GM18520 (cell line): Measurements from ENCODE around the gene MALSU1.
A peak's percentile ranks its signal among the peaks of the same experiment; 100 is the strongest.

ENCODE experiments used
- ATAC-seq: cut with Tn5 transposase; IDR thresholded peaks from one replicate; pipeline ENCODE4 v1.9.1; 2021; ENCODE audit not compliant: unreplicated experiment

The MALSU1 gene

DNA sequence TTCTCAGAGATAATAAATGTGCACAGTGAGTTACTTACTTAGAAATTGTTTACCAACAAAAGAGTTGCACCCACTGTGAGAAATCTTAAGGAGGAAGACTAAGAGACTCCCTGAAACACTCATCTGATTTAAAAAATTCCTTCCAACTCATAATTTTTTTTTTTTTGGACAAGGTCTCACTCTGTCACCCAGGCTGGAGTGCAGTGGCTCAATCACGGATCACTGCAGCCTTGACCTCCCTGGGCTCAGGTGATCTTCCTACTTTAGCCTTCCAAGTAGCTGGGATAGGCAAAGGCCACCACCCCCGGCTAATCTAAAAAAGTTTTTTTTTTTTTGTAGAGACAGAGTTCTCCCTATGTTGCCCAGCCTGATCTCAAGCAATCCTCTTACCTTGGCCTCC lies 36.0 kb downstream of the MALSU1 start:
- ATAC-seq, result no peak

- no peak for ATAC-seq
These were observed 36.5 kb downstream of the MALSU1 start for GRCh38 chr7:23335621-23336020.

GRCh38 chr7:23336086-23336485 lies 36.9 kb downstream of the MALSU1 start:
- ATAC-seq, result no peak

DNA sequence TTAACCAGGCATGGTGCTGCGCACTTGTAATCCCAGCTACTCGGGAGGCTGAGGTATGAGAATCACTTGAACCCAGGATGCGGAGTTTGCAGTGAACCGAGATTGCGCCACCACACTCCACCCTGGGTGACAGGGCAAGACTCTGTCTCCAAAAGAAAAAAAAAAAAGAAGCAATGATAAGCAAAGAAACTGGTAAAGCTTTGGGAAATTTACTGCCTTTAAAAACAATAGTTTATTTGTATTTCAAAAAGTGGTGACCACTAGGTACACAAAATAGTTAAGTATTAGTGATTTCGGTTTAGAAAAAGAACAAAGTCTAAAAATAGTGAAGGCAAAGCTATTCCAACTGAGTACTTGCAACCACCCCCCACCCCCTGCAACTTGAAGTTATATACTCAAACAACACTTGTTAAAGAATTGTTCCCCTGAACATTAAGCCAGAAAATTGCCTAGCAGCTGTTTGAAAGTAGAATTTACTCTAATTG lies 37.7 kb downstream of the MALSU1 start:
- ATAC-seq, result no peak

DNA sequence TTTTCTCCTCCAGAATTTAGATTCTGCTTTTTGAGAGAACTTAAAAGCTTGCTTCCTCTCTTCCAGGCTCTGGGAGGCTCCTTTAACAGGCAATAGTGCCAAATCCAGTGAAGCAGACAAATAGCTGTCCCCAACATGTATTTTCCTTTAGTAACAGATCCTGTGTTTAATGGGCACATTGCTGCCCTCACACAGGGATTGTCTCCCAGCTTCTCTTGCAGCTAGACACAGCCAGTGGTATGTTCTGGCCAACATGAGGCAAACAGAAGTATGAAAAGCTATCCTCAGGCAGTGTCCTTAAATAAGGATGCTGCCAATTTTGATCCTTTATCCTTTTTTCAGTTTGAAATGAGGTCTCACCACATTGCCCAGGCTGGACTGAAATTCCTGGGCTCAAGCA lies 38.2 kb downstream of the MALSU1 start:
- ATAC-seq, result no peak

- no peak for ATAC-seq
These were observed 39.3 kb downstream of the MALSU1 start for GRCh38 chr7:23338439-23338838.

DNA sequence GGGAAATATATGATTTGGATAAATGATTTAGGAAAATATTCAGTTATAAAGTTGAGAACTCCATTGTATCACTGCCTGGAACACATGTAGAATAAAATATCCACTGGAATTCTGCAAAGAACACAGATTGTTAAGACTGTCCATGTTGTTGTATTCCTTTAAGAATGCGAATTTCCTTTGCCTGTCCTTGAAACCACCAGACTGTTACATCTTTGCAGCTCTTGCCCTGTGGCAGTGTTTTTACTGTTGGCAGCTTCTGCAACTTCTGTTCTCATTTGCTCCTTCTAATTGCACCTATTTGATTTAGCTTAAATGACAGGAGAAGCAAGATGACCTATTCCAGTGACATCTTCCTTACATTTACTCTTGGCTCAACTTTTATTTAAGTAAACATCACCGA lies 39.7 kb downstream of the MALSU1 start:
- no peak for ATAC-seq

DNA sequence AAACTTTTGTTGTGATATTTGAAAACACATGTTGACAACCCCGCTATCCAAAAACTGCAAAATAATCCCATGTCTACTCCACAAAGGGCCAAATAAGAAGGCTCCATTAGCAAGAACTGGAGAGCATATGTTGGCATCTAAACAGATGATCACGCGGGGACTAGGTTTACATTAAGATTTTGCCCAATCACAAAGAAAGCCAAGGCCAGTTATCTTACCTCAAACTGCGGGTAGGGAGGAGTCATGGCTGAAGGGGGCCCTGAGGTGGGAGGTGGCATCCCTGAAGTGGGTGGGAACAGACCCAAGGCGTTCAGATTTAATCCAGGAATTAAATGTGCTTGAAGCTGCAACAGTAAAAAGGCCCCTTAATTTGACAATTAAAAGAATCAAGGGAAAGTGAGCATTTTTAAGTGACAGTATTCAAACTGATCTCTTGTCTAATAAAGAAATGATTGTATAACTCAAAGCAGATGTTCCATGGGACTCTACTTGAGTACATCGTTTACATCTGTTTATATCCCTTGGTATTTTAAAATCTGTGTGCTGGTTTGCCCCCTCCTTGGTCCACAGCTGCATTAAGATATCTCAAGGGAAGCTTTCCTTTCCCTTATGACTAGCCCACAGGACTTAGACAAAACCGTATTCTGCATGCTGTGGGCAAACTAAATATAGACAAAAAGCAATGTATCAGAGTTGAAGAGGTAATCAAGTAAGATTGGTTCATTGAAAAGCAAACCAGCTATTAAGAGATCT lies 42.9 kb downstream of the MALSU1 start:
- ATAC-seq, result no peak

DNA sequence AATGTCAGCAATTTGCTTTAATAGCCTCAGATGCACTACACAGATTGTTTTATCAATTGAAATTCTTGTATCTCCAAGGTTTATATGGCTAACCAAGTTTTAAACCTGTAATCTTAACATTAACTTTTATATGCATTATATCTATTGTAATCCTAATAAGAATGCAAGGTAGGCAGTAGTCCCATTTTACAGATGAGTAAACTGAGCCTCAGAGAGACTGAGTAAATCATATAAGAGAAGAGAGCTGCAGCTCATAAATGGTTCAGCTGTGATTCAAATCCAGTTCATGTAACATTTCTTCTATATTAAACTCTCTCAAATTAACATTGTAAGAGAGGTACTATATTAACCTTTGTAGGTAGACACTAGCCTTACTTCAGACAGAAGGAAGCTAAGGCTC lies 44.0 kb downstream of the MALSU1 start:
- no peak for ATAC-seq

DNA sequence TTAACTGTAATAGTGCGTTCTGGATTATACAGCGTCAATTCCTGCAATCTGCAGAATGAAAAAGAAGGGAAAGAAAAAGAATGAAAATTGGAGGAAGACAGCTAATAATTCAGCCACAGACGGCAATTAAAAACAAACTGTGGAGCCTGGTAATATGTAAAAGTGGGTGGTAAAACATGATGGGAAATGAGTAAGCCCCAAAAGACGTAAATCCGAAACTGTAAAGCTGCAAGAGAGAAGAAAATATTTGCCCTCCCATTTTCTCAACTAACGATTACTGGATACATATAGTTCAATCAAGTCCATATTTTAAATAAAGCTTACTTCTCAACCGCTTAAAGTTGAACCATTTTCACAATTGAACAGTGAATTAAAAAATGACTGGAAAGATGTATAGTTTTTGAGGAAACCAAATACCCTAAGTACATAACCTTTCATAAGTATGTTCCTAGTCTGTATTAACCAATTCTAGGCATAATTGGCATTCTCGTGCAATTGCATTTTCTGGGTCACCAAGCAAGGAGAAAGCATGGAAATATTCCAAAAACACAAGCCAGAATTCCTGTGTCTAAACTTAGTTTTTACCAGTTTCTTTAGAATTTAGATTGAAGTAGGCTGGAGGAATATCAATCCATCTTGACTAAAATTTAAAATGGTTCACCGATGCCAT lies 44.8 kb downstream of the MALSU1 start:
- ATAC-seq, result no peak

DNA sequence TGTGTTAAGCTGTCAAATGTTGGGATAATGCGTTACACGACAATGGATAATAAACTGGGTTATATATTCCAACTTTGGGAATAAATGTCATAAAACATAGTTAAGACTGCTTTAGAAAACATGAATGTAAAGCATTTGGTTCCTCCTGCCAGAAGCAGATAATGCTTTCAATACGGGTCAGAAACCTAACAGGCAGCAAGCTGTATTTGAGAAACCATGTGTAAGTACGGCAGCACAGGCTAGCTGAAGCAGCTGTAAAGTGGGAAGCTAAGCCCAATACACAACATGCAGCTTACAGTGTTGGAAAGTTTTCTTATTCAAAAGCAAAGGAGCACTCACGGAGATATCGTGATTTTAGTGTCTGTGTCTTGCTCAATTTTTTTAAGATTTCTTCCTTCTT lies 46.5 kb downstream of the MALSU1 start:
- ATAC-seq, result no peak

GRCh38 chr7:23346316-23346715 lies 47.2 kb downstream of the MALSU1 start:
- no peak for ATAC-seq

DNA sequence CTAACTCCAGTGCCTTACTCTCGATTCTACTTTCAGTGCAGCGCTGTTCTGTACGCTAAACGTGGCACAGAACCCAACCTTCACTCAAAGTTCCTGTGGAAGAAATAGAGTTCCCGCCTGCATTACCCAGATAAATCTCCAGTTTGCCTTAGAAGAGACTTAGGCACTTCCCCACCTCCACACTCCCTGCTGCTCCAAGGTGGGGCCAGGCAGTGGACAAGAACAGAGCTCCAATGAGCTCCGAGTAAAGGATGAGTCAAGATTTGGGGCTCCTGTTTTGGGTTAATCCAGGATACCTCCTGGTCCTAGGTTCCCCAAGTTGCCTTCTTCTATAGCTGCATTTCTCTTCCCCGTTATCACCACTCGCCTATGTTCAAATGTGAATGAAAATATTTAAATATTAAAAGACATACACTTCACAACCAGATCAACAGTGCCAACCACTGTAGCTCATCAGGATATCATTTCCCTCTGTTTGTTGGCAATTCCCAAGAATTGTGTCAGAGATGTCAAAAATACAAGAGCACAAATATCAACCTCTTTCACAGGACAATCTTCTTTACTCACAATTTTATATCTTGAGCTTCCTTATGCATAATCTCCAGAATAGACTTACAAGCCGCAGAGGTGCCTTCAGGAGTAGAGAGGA lies 48.0 kb downstream of the MALSU1 start:
- ATAC-seq, result no peak

- no peak for ATAC-seq
These were observed 48.6 kb downstream of the MALSU1 start for GRCh38 chr7:23347682-23348180.

DNA sequence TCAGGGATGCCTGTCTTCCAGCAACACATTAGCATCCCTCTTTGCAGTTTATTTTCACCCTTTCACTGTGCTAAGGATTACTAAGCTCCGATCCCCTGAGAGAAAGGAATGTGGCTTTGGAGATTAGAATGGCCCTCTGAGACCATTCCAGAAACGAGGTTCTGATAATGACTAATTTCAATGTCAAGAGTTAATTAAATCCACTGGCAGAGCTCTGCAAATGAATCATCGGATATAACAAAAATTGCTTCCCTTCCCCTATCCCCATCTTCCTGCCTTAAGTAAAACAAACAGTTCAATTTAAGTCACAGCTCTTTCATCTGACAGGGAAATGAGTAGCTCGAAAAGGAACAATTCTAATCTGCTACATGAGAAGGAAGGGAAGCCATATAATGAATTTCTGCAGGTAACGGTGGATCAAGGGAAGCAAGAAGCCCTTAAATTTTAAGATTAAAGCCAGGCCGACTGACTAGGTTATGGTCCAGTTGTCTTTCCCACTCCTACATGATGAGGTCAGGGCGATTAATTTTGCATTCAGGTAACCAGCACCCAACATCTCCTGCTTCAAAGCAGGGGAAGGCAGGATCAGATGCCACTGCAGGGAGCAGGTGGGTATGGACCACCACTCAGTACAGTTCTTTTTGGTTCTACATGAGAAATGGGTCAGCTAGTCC lies 50.5 kb downstream of the MALSU1 start:
- ATAC-seq, result no peak

GRCh38 chr7:23350466-23350865 lies 51.3 kb downstream of the MALSU1 start:
- ATAC-seq, result no peak

DNA sequence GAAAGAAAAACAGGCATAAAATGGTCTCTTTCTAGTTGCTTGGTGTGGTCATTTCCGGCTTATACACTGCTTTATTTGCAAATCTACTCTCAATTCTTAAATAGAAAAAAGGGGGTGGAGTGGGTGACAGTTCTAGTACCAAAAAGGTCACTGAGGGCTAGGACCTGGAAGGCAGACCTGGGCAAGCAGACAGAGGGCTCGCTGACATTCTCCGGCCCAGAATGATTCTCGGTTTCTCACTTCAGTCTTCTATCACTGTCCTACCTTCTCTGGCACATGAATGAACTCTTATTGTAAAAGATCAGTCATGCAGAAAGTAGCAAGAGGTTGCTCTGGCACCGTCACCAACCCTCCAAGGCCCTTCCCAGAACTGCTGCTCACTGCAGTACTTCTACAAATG lies 54.0 kb downstream of the MALSU1 start:
- peak; percentile 41 for ATAC-seq

DNA sequence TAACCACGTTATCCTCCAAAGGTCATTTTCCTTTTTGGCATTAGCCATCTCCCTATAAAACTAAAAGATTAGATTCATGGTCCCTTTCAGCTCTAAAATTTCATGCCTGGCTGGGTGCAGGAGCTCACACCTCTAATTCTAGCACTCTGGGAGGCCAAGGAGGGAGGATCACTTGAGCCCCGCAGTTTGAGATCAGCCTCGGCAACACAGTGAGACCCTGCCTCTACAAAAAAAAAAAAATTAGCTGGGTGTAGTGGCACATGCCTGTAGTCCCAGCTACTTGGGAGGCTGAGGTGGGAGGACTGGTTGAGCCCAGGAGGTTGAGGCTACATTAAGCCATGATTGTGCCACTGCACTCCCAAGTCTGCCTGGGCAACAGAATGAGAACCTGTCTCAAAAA lies 57.0 kb downstream of the MALSU1 start:
- ATAC-seq, result no peak

GRCh38 chr7:23356726-23357125 lies 57.6 kb downstream of the MALSU1 start:
- no peak for ATAC-seq

- ATAC-seq, result no peak
These were observed 58.3 kb downstream of the MALSU1 start for GRCh38 chr7:23357190-23358093.
